Transverse colon (tissue), 4 donors: ENCODE results near the gene SACM1L. TPM values are rescaled to one million over a fixed set of nuclear protein-coding genes. Genes with fewer than 3 reads are reported as not detected.

Experiments
- DNase-seq: peaks from one replicate; pipeline ENCODE4 v3.0.0-alpha.2; 2019
- H3K27ac ChIP-seq, 4 donors: fragments of 200-600 bp; sonication (generic); 2 replicates each; pipeline ENCODE4 v1.5.1; 2016 to 2018; ENCODE audit warnings: inconsistent platforms in 4 of 4
- H3K27me3 ChIP-seq: fragments of 200-600 bp; sonication (generic); 2 replicates; pipeline ENCODE4 v1.5.1; 2017; ENCODE audit warnings: inconsistent platforms
- H3K36me3 ChIP-seq, 4 donors: fragments of 200-600 bp; sonication (generic); 2 replicates each; pipeline ENCODE4 v1.5.1; 2017 to 2019; ENCODE audit warnings: inconsistent platforms in 4 of 4
- H3K4me1 ChIP-seq, 4 donors: fragments of 200-600 bp; sonication (generic); 2 replicates each; pipeline ENCODE4 v1.5.1; 2017 to 2020; ENCODE audit warnings: inconsistent platforms in 4 of 4
- H3K4me3 ChIP-seq, 4 donors: fragments of 200-600 bp; sonication (generic); 1 replicate in 1 of 4; 2 replicates in 3 of 4; pipeline versions ENCODE4 v1.5.1 to v1.6.1; 2017 to 2019; ENCODE audit warnings: inconsistent platforms in 4 of 4
- H3K9me3 ChIP-seq, 2 donors: fragments of 200-600 bp; sonication (generic); 2 replicates each; pipeline ENCODE4 v1.5.1; 2017 to 2019; ENCODE audit warnings: inconsistent platforms in 2 of 2
- CTCF ChIP-seq, 5 experiments: fragments of 200-600 bp in 3 of 5; fragments of 450-650 bp in 2 of 5; sonication (generic) in 3 of 5; IDR thresholded peaks; 1 replicate in 2 of 5; 2 replicates in 3 of 5; pipeline ENCODE4 v1.5.1; 2016 to 2017; ENCODE audit warnings: antibody characterized with exemption in 5 of 5, inconsistent platforms in 3 of 5, mild to moderate bottlenecking in 2 of 5, moderate library complexity in 1 of 5
- EP300 ChIP-seq: sonication (generic); formaldehyde crosslinking; IDR thresholded peaks from one replicate; pipeline ENCODE4 v1.6.1; 2017; ENCODE audit warnings: antibody characterized with exemption, low read depth
- POLR2A ChIP-seq: fragments of 450-650 bp; IDR thresholded peaks from one replicate; pipeline ENCODE4 v1.6.1; 2016; ENCODE audit warnings: antibody characterized with exemption, mild to moderate bottlenecking, moderate library complexity
- POLR2AphosphoS5 ChIP-seq, 3 donors: sonication (generic); formaldehyde crosslinking; IDR thresholded peaks; one replicate each; pipeline ENCODE4 v1.6.1; 2016; ENCODE audit warnings: antibody characterized with exemption in 3 of 3
- WGBS, 2 donors: methylation state at CpG; one replicate each; pipeline ENCODE4 v1.1.5; 2018; ENCODE audit warnings: low coverage in 1 of 2; 5-methylcytosine and 5-hydroxymethylcytosine counted together
- in situ Hi-C, 4 donors: fragments of 200-750 bp; cut with MboI; loops; one replicate each; pipeline versions ENCODE4 v1.15.0 to v1.15.1; 2017; ENCODE audit warnings: low sequenced_read_pairs in 3 of 4, low pct_ligation_motif_present in 1 of 4, low pct_unique_long_range_greater_than_20kb in 1 of 4
- intact Hi-C: fragments of 100-400 bp; cut with DNase I; formaldehyde crosslinking; loops from one replicate; pipeline ENCODE4 v1.15.1; 2023; ENCODE audit warnings: low total_unique reads
- total RNA-seq, 4 donors: library from RNA; depleted of rRNA; stranded (reverse); fragments of >200 nt; gene quantifications; one replicate each; pipeline ENCODE4 v1.1.0, GENCODE V29; 2016

Gene SACM1L
- total RNA-seq, 4 donors from 2014 or later = 8.6 to 71.9 (median 53.8) TPM

DNA sequence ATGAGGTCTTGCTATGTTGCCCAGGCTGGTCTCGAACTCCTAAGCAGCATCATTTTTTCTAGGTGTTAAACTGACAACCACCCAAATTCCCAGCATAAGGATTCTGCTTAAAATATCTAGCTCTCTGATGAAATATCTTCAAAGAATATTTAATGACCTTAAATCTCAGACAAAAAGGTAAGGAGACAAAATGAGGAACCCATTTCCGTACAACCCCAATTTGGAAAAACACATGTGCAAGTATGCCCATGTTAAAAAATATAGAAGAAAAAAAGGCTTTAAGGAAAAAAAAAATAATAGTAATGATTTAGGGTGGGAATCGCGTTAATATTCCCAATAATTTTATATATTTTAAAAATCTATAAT is 1.4 kb upstream of the SACM1L start:
- DNase-seq = no peak
- intact Hi-C loops (no loop called here), in situ Hi-C loops (no loop called here)
- H3K27ac ChIP-seq = peak overlapping the region in 2 of 4 donors; percentile 97
- no peaks in the 10 kb centered on the region for H3K36me3 ChIP-seq
- no peaks in the 10 kb centered on the region for H3K27me3 ChIP-seq
- no peak for TF ChIP-seq POLR2AphosphoS5 (IDR thresholded peaks at IDR 0.05)
- TF ChIP-seq CTCF (IDR thresholded peaks at IDR 0.05) = no peak
- no peak for TF ChIP-seq EP300
- TF ChIP-seq POLR2A = no peak
- H3K9me3 ChIP-seq = no peaks in the 10 kb centered on the region
- 19 to 22% methylated on average over 4 of the region's 4 CpGs for WGBS, 2 donors
- H3K4me1 ChIP-seq = peaks cover 17 to 40% (median 26%) of the 10 kb centered on the region in 4 donors
- peak overlapping the region in 3 of 4 donors; percentile 74 to 94 (median 74) for H3K4me3 ChIP-seq

- Histone ChIP-seq H3K4me3 (peak overlapping the region; percentile 32 to 94 (median 74)), H3K36me3 (no peaks in the 10 kb centered on the region), H3K4me1 (peaks cover 22 to 45% (median 27%) of the 10 kb centered on the region in 4 donors), H3K27me3 (no peaks in the 10 kb centered on the region), H3K27ac (peak overlapping the region; percentile 96 to 97 (median 96)), H3K9me3 (no peaks in the 10 kb centered on the region)
- in situ Hi-C loops = no loop called here
- DNase-seq = peak; percentile 28
- no peak for TF ChIP-seq POLR2AphosphoS5 (IDR thresholded peaks at IDR 0.05)
- no peak for TF ChIP-seq POLR2A
- TF ChIP-seq CTCF (IDR thresholded peaks at IDR 0.05) = no peak
- no peak for TF ChIP-seq EP300
- intact Hi-C loops = no loop called here
- 0 to 1% methylated on average over 5 to 35 of the region's 35 CpGs for WGBS, 2 donors
These were observed 858 bp upstream of the SACM1L start for GRCh38 chr3:45688194-45688881.

DNA sequence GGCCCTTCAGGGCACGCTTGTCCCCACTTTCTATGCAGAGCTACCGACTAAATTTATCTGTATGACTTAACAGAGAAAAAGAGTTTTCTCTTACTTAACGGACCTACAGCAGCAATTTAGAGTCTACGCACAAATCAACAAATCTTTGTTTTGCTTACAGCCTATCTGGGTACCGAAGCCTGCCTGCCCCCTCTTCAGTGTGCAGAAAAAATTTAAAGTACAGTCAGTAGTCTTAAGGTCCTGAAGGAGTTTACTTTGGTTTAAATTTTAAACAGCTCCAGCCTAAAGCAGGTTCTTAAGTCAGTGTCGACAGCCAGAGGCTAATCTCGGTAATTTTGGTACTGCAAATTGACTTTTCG is 570 bp downstream of the SACM1L start:
- intact Hi-C loops (no loop called here), in situ Hi-C loops (no loop called here)
- WGBS, 2 donors = 0 to 1% methylated on average over 6 to 8 of the region's 8 CpGs
- no peaks in the 10 kb centered on the region for H3K9me3 ChIP-seq
- peak overlapping the region; percentile 96 to 97 (median 96) for H3K27ac ChIP-seq
- H3K4me1 ChIP-seq = peaks cover 26 to 56% (median 30%) of the 10 kb centered on the region in 4 donors
- no peak for DNase-seq
- TF ChIP-seq CTCF (IDR thresholded peaks at IDR 0.05) (peak in 1 of 5 experiments; percentile 10), EP300 (no peak)
- peak overlapping the region; percentile 74 to 94 (median 78) for H3K4me3 ChIP-seq
- H3K27me3 ChIP-seq = no peaks in the 10 kb centered on the region
- no peaks in the 10 kb centered on the region for H3K36me3 ChIP-seq

DNA sequence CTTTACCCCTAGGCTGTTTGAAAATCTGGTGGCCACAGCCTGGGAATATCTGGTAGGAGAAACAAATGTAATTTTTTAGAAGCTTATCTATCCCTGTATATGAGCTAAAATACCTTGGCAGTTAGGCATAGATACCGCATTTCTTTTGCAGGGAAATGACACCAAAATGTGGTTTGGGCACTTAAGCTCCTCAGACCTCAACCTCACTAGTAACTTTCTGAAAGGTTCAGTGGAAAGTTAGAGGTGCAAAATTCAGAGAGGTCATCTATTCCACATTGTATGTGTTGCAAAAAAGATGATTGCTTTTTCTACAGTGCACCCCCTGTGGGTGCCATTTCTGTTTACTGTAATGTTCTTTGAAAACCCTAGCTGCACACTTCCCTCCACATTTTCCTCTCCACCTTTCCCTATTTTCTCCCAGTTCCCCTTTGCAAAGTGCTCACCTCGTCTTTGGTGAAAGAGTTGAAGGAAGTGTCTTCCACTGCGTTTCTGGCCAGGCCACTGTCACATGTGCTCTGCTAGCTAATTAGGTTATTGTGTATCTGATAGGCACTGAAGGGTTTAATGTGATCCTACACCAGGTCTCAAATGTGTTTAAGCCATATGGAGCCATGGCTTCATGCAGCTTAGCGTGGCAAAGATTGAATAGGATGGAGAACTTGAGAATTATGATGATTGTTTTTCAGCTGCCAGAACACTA is 1.3 kb downstream of the SACM1L start:
- Histone ChIP-seq H3K4me1 (peaks cover 26 to 56% (median 30%) of the 10 kb centered on the region in 4 donors), H3K4me3 (peak overlapping the region; percentile 74 to 94 (median 78)), H3K27me3 (no peaks in the 10 kb centered on the region), H3K9me3 (no peaks in the 10 kb centered on the region), H3K36me3 (no peaks in the 10 kb centered on the region), H3K27ac (peak overlapping the region; percentile 96 to 97 (median 96))
- in situ Hi-C loops = no loop called here
- DNase-seq = no peak
- no peak for TF ChIP-seq CTCF (IDR thresholded peaks at IDR 0.05)
- no peak for TF ChIP-seq EP300
- no peak for TF ChIP-seq POLR2AphosphoS5 (IDR thresholded peaks at IDR 0.05)
- no peak for TF ChIP-seq POLR2A
- intact Hi-C loops = no loop called here
- WGBS, 2 donors = 5 to 13% methylated on average over 1 to 4 of the region's 4 CpGs
